A549 (cell line): ENCODE results near the gene JOSD1.

Experiments used
- BCL3 ChIP-seq: fragments of >200 bp; sonication (Bioruptor Twin); formaldehyde crosslinking; IDR thresholded peaks from 3 replicates; pipeline ENCODE4 v1.6.1; 2016
- CTCF ChIP-seq: fragments of >200 bp; sonication (Bioruptor Twin); formaldehyde crosslinking; IDR thresholded peaks from 3 replicates; pipeline ENCODE4 v1.5.1; 2016
- SMC3 ChIP-seq: fragments of >200 bp; sonication (Bioruptor Twin); formaldehyde crosslinking; IDR thresholded peaks from 3 replicates; pipeline ENCODE4 v1.6.1; 2018; ENCODE audit warnings: inconsistent platforms
- SREBF2 ChIP-seq: fragments of 450-650 bp; IDR thresholded peaks from 2 replicates; pipeline ENCODE4 v1.6.1; 2014; ENCODE audit warnings: mild to moderate bottlenecking, moderate library complexity

- TF ChIP-seq SMC3, result no peak
- no peak for TF ChIP-seq CTCF
- no peak for TF ChIP-seq SREBF2
- TF ChIP-seq BCL3, result no peak
Observed at GRCh38 chr22:38638216-38638615, 62.5 kb downstream of the JOSD1 start.
